Neural cell (in vitro differentiated cells): ENCODE results near the gene FBXO42. TPM values are rescaled to one million over a fixed set of nuclear protein-coding genes. Genes with fewer than 3 reads are reported as not detected.
"Not testable (repeated sequence)": the region's sequence is repeated elsewhere in the genome, so short reads cannot be mapped to it uniquely, and the experiment has no call there.

ENCODE experiments used
- H2AFZ ChIP-seq: fragments of 200-600, 300-800 bp; sonication (generic), shearing (Covaris generic); 2 replicates; pipeline ENCODE4 v1.6.0; 2014; ENCODE audit warnings: low read depth, mild to moderate bottlenecking, antibody characterized with exemption, low read length, moderate library complexity
- H3F3A ChIP-seq: fragments of 200-600 bp; shearing (Covaris generic); 2 replicates; pipeline ENCODE4 v1.6.1; 2016; ENCODE audit warnings: mild to moderate bottlenecking, moderate library complexity, mixed read lengths, antibody characterized with exemption, low read length; ENCODE audit not compliant: insufficient read depth, poor library complexity, severe bottlenecking
- H3K27ac ChIP-seq: fragments of 200-600, 300-800 bp; sonication (generic), shearing (Covaris generic); 2 replicates; pipeline ENCODE4 v1.5.1; 2014; ENCODE audit warnings: mild to moderate bottlenecking, low read length, moderate library complexity
- H3K27me3 ChIP-seq: fragments of 300-800, 200-600 bp; sonication (generic), shearing (Covaris generic); 2 replicates; pipeline ENCODE4 v1.6.0; 2014; ENCODE audit warnings: mild to moderate bottlenecking, low read depth, low read length, moderate library complexity; ENCODE audit not compliant: insufficient read depth
- H3K36me3 ChIP-seq: fragments of 300-800, 200-600 bp; sonication (generic), shearing (Covaris generic); 2 replicates; pipeline ENCODE4 v1.5.1; 2014; ENCODE audit warnings: mild to moderate bottlenecking, antibody characterized with exemption, low read length, moderate library complexity; ENCODE audit not compliant: insufficient read depth
- H3K4me2 ChIP-seq: fragments of 300-800, 200-600 bp; sonication (generic), shearing (Covaris generic); 2 replicates; pipeline ENCODE4 v1.6.0; 2014; ENCODE audit warnings: mild to moderate bottlenecking, low read length
- H3K4me3 ChIP-seq: fragments of 300-800, 200-600 bp; sonication (generic), shearing (Covaris generic); 2 replicates; pipeline ENCODE4 v1.5.1; 2014; ENCODE audit warnings: mild to moderate bottlenecking, low read length, moderate library complexity
- H3K79me2 ChIP-seq: fragments of 200-600 bp; shearing (Covaris generic); replicated peaks from 2 replicates; pipeline ENCODE4 v1.6.0; 2014; ENCODE audit warnings: mild to moderate bottlenecking, low read length, moderate library complexity; ENCODE audit not compliant: insufficient read depth
- H3K9ac ChIP-seq: fragments of 300-800, 200-600 bp; sonication (generic), shearing (Covaris generic); 2 replicates; pipeline ENCODE4 v1.6.1; 2016; ENCODE audit warnings: mild to moderate bottlenecking, low read length, mixed read lengths
- H3K9me2 ChIP-seq: fragments of 200-600 bp; shearing (Covaris generic); 2 replicates; pipeline ENCODE4 v1.6.1; 2016; ENCODE audit warnings: mild to moderate bottlenecking, low read length, mixed read lengths; ENCODE audit not compliant: insufficient read depth
- H3K9me3 ChIP-seq: fragments of 200-600, 300-800 bp; sonication (generic), shearing (Covaris generic); 2 replicates; pipeline ENCODE4 v1.6.1; 2016; ENCODE audit warnings: mild to moderate bottlenecking, mixed run types, low read length, moderate library complexity, mixed read lengths
- H4K20me1 ChIP-seq: fragments of 200-600 bp; shearing (Covaris generic); 2 replicates; pipeline ENCODE4 v1.6.1; 2016; ENCODE audit warnings: mild to moderate bottlenecking, mixed run types; ENCODE audit not compliant: insufficient read depth
- EP300 ChIP-seq: fragments of 450-650 bp; conservative IDR thresholded peaks from 2 replicates; pipeline ENCODE4 v1.6.1; 2014; ENCODE audit warnings: antibody characterized with exemption, mild to moderate bottlenecking, moderate library complexity; ENCODE audit not compliant: poor library complexity, severe bottlenecking
- EZH2 ChIP-seq: fragments of 200-600, 300-800 bp; shearing (Covaris generic), sonication (generic); IDR thresholded peaks from 2 replicates; pipeline ENCODE4 v1.6.1; 2014; ENCODE audit warnings: antibody characterized with exemption, low read length, borderline replicate concordance, mild to moderate bottlenecking; ENCODE audit not compliant: insufficient read depth, poor library complexity, severe bottlenecking
- MXI1 ChIP-seq: fragments of 450-650 bp; conservative IDR thresholded peaks from 2 replicates; pipeline ENCODE4 v1.6.1; 2014; ENCODE audit warnings: antibody characterized with exemption, mild to moderate bottlenecking; ENCODE audit not compliant: poor library complexity, severe bottlenecking
- POLR2AphosphoS5 ChIP-seq: IDR thresholded peaks from 2 replicates; pipeline ENCODE4 v1.6.1; 2012
- RAD21 ChIP-seq: fragments of 450-650 bp; conservative IDR thresholded peaks from 2 replicates; pipeline ENCODE4 v1.6.1; 2014; ENCODE audit warnings: antibody characterized with exemption, mild to moderate bottlenecking, moderate library complexity
- REST ChIP-seq: IDR thresholded peaks from 2 replicates; pipeline ENCODE4 v1.6.1; 2012; ENCODE audit warnings: borderline replicate concordance
- SMC3 ChIP-seq: fragments of 450-650 bp; conservative IDR thresholded peaks from 2 replicates; pipeline ENCODE4 v1.6.1; 2014; ENCODE audit warnings: antibody characterized with exemption, mild to moderate bottlenecking, moderate library complexity; ENCODE audit not compliant: poor library complexity
- TAF1 ChIP-seq: IDR thresholded peaks from 2 replicates; pipeline ENCODE4 v1.6.1; 2012; ENCODE audit warnings: low read depth
- polyA plus RNA-seq: library from polyadenylated mRNA; depleted of rRNA; stranded (reverse); fragments of >200 nt; gene quantifications from 2 replicates; pipeline ENCODE4 v1.2.3, GENCODE V29; 2014
- TF ChIP-seq, protein P1 (sequence below): fragments of 450-650 bp; IDR thresholded peaks from 2 replicates; pipeline ENCODE4 v1.5.1; 2014; ENCODE audit warnings: antibody characterized with exemption, mild to moderate bottlenecking, moderate library complexity; ENCODE audit not compliant: poor library complexity, severe bottlenecking

Gene FBXO42
- polyA plus RNA-seq, 1 donor from 2014 or later: 30.1 TPM

DNA sequence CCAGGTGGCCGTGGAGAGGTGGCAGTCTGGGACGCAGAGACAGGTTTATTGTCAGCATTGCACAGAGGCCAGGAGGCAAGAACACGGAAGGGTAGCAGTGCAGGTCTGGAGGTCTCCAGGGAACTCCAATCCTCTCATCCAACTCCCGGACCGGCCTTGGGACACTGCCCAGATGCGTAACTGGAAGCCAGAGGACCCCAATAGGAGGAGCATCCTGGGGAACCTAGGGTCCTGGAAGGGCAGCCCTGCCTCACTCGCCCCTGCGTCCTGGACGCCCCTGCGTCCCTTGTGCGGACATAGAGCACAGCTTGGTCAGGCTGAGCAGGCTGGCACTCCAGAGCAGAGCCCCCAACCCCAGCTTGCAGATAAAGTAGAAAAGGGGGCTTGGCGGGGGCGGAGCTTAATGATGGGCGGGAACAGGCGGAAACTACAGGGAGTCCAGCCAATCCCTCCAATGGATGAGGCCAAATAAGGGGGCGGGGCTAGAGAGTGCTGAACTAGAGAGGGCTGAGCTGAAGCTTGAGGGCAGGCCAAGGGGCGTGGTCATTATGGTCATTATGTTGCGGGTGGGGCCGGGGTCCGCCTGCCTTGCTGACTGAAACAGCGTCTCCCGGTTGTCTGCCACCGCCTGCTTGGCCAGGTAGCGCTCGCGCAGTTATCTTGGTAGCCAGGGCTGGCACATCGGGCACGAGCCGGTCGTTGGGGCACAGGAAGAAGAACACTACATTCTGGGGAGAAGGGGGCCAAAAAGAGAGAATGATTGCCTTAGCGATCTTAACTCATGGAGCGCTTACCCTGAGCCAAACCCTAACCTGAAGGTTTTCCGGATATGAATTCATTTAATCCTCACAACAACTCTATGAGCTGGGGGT is 136.2 kb downstream of the FBXO42 start:
- Histone ChIP-seq H3K27ac (no peak overlapping the region), H3F3A (no peaks in the 10 kb centered on the region), H3K36me3 (no peaks in the 10 kb centered on the region), H3K27me3 (peaks cover 24% of the 10 kb centered on the region), H3K4me2 (no peak overlapping the region), H4K20me1 (no peaks in the 10 kb centered on the region), H3K79me2 (no peaks in the 10 kb centered on the region), H3K9ac (no peak overlapping the region), H3K4me3 (peak overlapping the region; percentile 21), H3K9me2 (no peaks in the 10 kb centered on the region), H3K9me3 (no peaks in the 10 kb centered on the region), H2AFZ (no peak overlapping the region)
- no peak for TF ChIP-seq MXI1
- TF ChIP-seq EZH2: no peak
- TF ChIP-seq TAF1: no peak
- no peak for TF ChIP-seq SMC3
- TF ChIP-seq, protein P1, sequence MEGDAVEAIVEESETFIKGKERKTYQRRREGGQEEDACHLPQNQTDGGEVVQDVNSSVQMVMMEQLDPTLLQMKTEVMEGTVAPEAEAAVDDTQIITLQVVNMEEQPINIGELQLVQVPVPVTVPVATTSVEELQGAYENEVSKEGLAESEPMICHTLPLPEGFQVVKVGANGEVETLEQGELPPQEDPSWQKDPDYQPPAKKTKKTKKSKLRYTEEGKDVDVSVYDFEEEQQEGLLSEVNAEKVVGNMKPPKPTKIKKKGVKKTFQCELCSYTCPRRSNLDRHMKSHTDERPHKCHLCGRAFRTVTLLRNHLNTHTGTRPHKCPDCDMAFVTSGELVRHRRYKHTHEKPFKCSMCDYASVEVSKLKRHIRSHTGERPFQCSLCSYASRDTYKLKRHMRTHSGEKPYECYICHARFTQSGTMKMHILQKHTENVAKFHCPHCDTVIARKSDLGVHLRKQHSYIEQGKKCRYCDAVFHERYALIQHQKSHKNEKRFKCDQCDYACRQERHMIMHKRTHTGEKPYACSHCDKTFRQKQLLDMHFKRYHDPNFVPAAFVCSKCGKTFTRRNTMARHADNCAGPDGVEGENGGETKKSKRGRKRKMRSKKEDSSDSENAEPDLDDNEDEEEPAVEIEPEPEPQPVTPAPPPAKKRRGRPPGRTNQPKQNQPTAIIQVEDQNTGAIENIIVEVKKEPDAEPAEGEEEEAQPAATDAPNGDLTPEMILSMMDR: no peak
- TF ChIP-seq RAD21: no peak
- TF ChIP-seq POLR2AphosphoS5: no peak

DNA sequence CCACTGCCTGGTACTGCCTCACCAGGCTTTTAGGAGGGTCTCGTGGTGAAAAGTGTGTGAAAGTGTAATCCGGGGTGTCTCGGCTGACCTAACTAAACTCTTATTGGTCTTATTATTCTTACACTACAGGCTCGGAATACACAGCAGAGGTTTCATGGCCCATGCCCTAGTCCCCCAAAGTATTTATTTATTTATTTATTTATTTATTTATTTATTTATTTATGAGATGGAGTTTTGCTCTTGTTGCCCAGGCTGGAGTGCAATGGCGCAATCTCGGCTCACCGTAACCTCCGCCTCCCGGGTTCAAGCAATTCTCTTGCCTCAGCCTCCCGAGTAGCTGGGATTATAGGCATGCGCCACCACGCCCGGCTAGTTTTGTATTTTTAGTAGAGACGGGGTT is 137.0 kb downstream of the FBXO42 start:
- H3K4me2 ChIP-seq, H4K20me1 ChIP-seq, H2AFZ ChIP-seq, H3F3A ChIP-seq, H3K79me2 ChIP-seq, H3K9me2 ChIP-seq, H3K9me3 ChIP-seq, H3K36me3 ChIP-seq, H3K4me3 ChIP-seq, H3K9ac ChIP-seq, H3K27ac ChIP-seq: not testable (repeated sequence)
- H3K27me3 ChIP-seq: peaks cover 24% of the 10 kb centered on the region

GRCh38 chr1:16213544-16213943 is 138.7 kb downstream of the FBXO42 start:
- not testable (repeated sequence) for H3K9me2 ChIP-seq, H3K4me2 ChIP-seq, H3K4me3 ChIP-seq, H3F3A ChIP-seq, H3K9me3 ChIP-seq, H3K9ac ChIP-seq, H3K79me2 ChIP-seq, H3K27ac ChIP-seq, H4K20me1 ChIP-seq, H3K36me3 ChIP-seq, H2AFZ ChIP-seq
- H3K27me3 ChIP-seq: peaks cover 24% of the 10 kb centered on the region

DNA sequence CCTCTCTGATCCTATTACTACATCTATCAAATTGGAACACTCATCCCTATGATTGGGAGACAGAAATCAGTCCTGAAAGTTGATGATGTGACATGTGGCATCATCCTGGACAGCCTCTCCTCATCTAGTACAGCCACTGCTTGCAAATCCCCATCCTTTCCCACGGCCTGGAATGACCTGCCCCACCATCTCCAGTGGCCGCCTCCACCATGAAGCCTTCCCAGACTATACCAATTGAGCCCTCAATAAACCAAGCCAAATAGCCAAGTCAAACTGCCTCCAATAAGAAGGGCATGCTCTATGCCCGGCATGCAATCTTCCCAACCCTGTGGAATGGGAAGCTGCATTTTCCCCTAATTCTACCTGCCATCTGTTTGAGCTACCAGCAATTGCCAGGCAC is 139.3 kb downstream of the FBXO42 start:
- Histone ChIP-seq H3K9ac (no peak overlapping the region), H3K79me2 (no peaks in the 10 kb centered on the region), H3K4me3 (no peak overlapping the region), H3K4me2 (no peak overlapping the region), H4K20me1 (no peaks in the 10 kb centered on the region), H3K36me3 (no peaks in the 10 kb centered on the region), H3K27me3 (peaks cover 24% of the 10 kb centered on the region), H3K27ac (no peak overlapping the region), H3K9me2 (no peaks in the 10 kb centered on the region), H3F3A (no peaks in the 10 kb centered on the region), H2AFZ (no peak overlapping the region), H3K9me3 (no peaks in the 10 kb centered on the region)
- TF ChIP-seq, protein P1: no peak
- TF ChIP-seq SMC3 (no peak), RAD21 (no peak), POLR2AphosphoS5 (no peak), EP300 (no peak), MXI1 (no peak), TAF1 (no peak), REST (no peak), EZH2 (no peak)
